HCEC 1CT (cell line): ENCODE data around the gene SLC9C1.

ENCODE experiments used
- DNase-seq: peaks from one replicate; pipeline ENCODE4 v3.0.0-alpha.2; 2017

SLC9C1 gene

GRCh38 chr3:112104774-112105173 is 189.2 kb downstream of the SLC9C1 start:
- DNase-seq, result no peak

GRCh38 chr3:112101916-112102315 is 192.1 kb downstream of the SLC9C1 start:
- peak; percentile 79 for DNase-seq

- peak; percentile 97 for DNase-seq
Observed at GRCh38 chr3:112097378-112097777, 196.6 kb downstream of the SLC9C1 start.

GRCh38 chr3:112096176-112096575 is 197.8 kb downstream of the SLC9C1 start:
- no peak for DNase-seq

GRCh38 chr3:112095731-112096130 is 198.3 kb downstream of the SLC9C1 start:
- no peak for DNase-seq

GRCh38 chr3:112093180-112093522 is 200.9 kb downstream of the SLC9C1 start:
- DNase-seq, result no peak

GRCh38 chr3:112092496-112093179 is 201.4 kb downstream of the SLC9C1 start:
- no peak for DNase-seq

- DNase-seq, result no peak
Observed at GRCh38 chr3:112090887-112091586, 203.0 kb downstream of the SLC9C1 start.
